Breast epithelium (tissue), 4 donors: Measurements from ENCODE around the gene FXYD7. TPM values are rescaled to one million over a fixed set of nuclear protein-coding genes. Genes with fewer than 3 reads are reported as not detected.
A peak's percentile ranks its signal among the peaks of the same experiment; 100 is the strongest.

ENCODE experiments used
- DNase-seq, 2 donors: peaks; one replicate each; pipeline ENCODE4 v3.0.0-alpha.2; 2019; ENCODE audit warnings: low spot score in 2 of 2
- H3K27ac ChIP-seq, 2 donors: fragments of 200-600 bp; sonication (generic) in 1 of 2; one replicate each; pipeline ENCODE4 v1.5.1; 2016 to 2019; ENCODE audit warnings: mild to moderate bottlenecking in 1 of 2
- H3K27me3 ChIP-seq, 2 donors: fragments of 200-600 bp; sonication (generic) in 1 of 2; one replicate each; pipeline versions ENCODE4 v1.5.1 to v1.6.0; 2017 to 2019; ENCODE audit warnings: control low read depth in 1 of 2, mild to moderate bottlenecking in 1 of 2
- H3K36me3 ChIP-seq: fragments of 200-600 bp; one replicate; pipeline ENCODE4 v1.5.1; 2019
- H3K4me1 ChIP-seq, 2 donors: fragments of 200-600 bp; sonication (generic); one replicate each; pipeline ENCODE4 v1.5.1; 2016 to 2019; ENCODE audit warnings: control low read depth in 1 of 2
- H3K4me3 ChIP-seq, 3 donors: fragments of 200-600 bp; sonication (generic); 1 replicate in 2 of 3; 2 replicates in 1 of 3; pipeline ENCODE4 v1.5.1; 2016 to 2019; ENCODE audit warnings: mild to moderate bottlenecking in 3 of 3, moderate library complexity in 2 of 3
- H3K9me3 ChIP-seq, 2 donors: fragments of 200-600 bp; sonication (generic) in 1 of 2; one replicate each; pipeline ENCODE4 v1.5.1; 2016 to 2019; ENCODE audit warnings: control low read depth in 1 of 2
- CTCF ChIP-seq, 3 donors: fragments of 450-650 bp; IDR thresholded peaks; one replicate each; pipeline ENCODE4 v1.5.1; 2016 to 2017; ENCODE audit warnings: antibody characterized with exemption in 3 of 3, mild to moderate bottlenecking in 3 of 3, moderate library complexity in 3 of 3
- POLR2A ChIP-seq: fragments of 450-650 bp; IDR thresholded peaks from one replicate; pipeline ENCODE4 v1.6.1; 2016; ENCODE audit warnings: antibody characterized with exemption, mild to moderate bottlenecking, moderate library complexity
- POLR2AphosphoS5 ChIP-seq, 3 donors: sonication (generic); formaldehyde crosslinking; IDR thresholded peaks; one replicate each; pipeline ENCODE4 v1.6.1; 2017; ENCODE audit warnings: antibody characterized with exemption in 3 of 3
- intact Hi-C: fragments of 100-400 bp; cut with DNase I; formaldehyde crosslinking; loops from one replicate; pipeline ENCODE4 v1.15.1; 2023; ENCODE audit warnings: low total_unique reads
- total RNA-seq, 3 donors: library from RNA; depleted of rRNA; stranded (reverse); fragments of >200 nt; gene quantifications; one replicate each; pipeline ENCODE4 v1.1.0, GENCODE V29; 2016

Gene FXYD7
- total RNA-seq, 3 donors from 2014 or later, result not detected

GRCh38 chr19:35136231-35136630, 6.8 kb upstream of the FXYD7 start:
- H3K27ac ChIP-seq, result peak overlapping the region in 1 of 2 donors; percentile 28
- TF ChIP-seq POLR2A (no peak), CTCF (IDR thresholded peaks at IDR 0.05) (no peak), POLR2AphosphoS5 (IDR thresholded peaks at IDR 0.05) (no peak)
- DNase-seq, result no peak
- no peaks in the 10 kb centered on the region for H3K4me1 ChIP-seq
- no peaks in the 10 kb centered on the region for H3K9me3 ChIP-seq
- intact Hi-C loops, result no loop called here
- H3K27me3 ChIP-seq, result no peaks in the 10 kb centered on the region
- no peak overlapping the region for H3K4me3 ChIP-seq
- H3K36me3 ChIP-seq, result no peaks in the 10 kb centered on the region

- Histone ChIP-seq H3K27me3 (no peaks in the 10 kb centered on the region), H3K9me3 (no peaks in the 10 kb centered on the region), H3K4me1 (peaks cover 0 to 5% of the 10 kb centered on the region in 2 donors), H3K4me3 (no peak overlapping the region), H3K27ac (peak overlapping the region in 1 of 2 donors; percentile 97), H3K36me3 (no peaks in the 10 kb centered on the region)
- no peak for DNase-seq
- intact Hi-C loops, result no loop called here
- TF ChIP-seq POLR2A (no peak), CTCF (IDR thresholded peaks at IDR 0.05) (no peak), POLR2AphosphoS5 (IDR thresholded peaks at IDR 0.05) (no peak)
Measured at GRCh38 chr19:35136977-35137702, 5.9 kb upstream of the FXYD7 start.

- intact Hi-C loops, result no loop called here
- peak within 1 kb of the TSS; percentile 81 to 97 for H3K27ac ChIP-seq
- peaks cover 0 to 5% of the 10 kb centered on the region in 2 donors for H3K4me1 ChIP-seq
Measured at GRCh38 chr19:35138305-35138892, 4.7 kb upstream of the FXYD7 start, which contains the start of gene FXYD1. TSS of gene FXYD1 (plus strand) at chr19:35138824. CDS start at chr19:35140080, 1,256 bp downstream.

GRCh38 chr19:35140207-35140961, 2.7 kb upstream of the FXYD7 start:
- TF ChIP-seq POLR2AphosphoS5 (IDR thresholded peaks at IDR 0.05) (no peak), POLR2A (no peak), CTCF (IDR thresholded peaks at IDR 0.05) (no peak)
- DNase-seq, result no peak
- no peaks in the 10 kb centered on the region for H3K36me3 ChIP-seq
- H3K4me3 ChIP-seq, result peak overlapping the region; percentile 38 to 66 (median 44)
- peaks cover 0 to 5% of the 10 kb centered on the region in 2 donors for H3K4me1 ChIP-seq
- H3K9me3 ChIP-seq, result no peaks in the 10 kb centered on the region
- intact Hi-C loops, result no loop called here
- peak overlapping the region; percentile 81 to 97 for H3K27ac ChIP-seq
- H3K27me3 ChIP-seq, result peaks cover 0 to 19% of the 10 kb centered on the region in 2 donors

More at GRCh38 chr19:35138305-35138892, 4.7 kb upstream of the FXYD7 start, which contains the start of gene FXYD1:
- Histone ChIP-seq H3K4me3 (peak within 1 kb of the TSS; percentile 38 to 66 (median 44)), H3K9me3 (no peaks in the 10 kb centered on the region), H3K27me3 (peaks cover 0 to 4% of the 10 kb centered on the region in 2 donors), H3K36me3 (no peaks in the 10 kb centered on the region)
- DNase-seq, result no peak
- TF ChIP-seq POLR2AphosphoS5 (IDR thresholded peaks at IDR 0.05), result no peak
- TF ChIP-seq POLR2A, result no peak

GRCh38 chr19:35140962-35141836, 1.9 kb upstream of the FXYD7 start:
- H3K4me1 ChIP-seq, result peaks cover 0 to 5% of the 10 kb centered on the region in 2 donors
- H3K27ac ChIP-seq, result peak overlapping the region; percentile 81 to 97
- intact Hi-C loops, result no loop called here

More at GRCh38 chr19:35140962-35141836, 1.9 kb upstream of the FXYD7 start:
- Histone ChIP-seq H3K9me3 (no peaks in the 10 kb centered on the region), H3K4me3 (peak overlapping the region; percentile 38 to 66 (median 44)), H3K27me3 (peaks cover 0 to 19% of the 10 kb centered on the region in 2 donors), H3K36me3 (no peaks in the 10 kb centered on the region)
- TF ChIP-seq POLR2AphosphoS5 (IDR thresholded peaks at IDR 0.05) (peak; percentile 20 to 64 (median 28)), POLR2A (no peak), CTCF (IDR thresholded peaks at IDR 0.05) (peak in 1 of 3 donors; percentile 25)
- peak; percentile 93 for DNase-seq
